Measurements from ENCODE around the gene PDCD4. TPM values are rescaled to one million over a fixed set of nuclear protein-coding genes. Genes with fewer than 3 reads are reported as not detected.

PDCD4 gene
- total and polyA plus RNA-seq, 2 donors from 2014 or later: 57.7 to 75.9 TPM

DNA sequence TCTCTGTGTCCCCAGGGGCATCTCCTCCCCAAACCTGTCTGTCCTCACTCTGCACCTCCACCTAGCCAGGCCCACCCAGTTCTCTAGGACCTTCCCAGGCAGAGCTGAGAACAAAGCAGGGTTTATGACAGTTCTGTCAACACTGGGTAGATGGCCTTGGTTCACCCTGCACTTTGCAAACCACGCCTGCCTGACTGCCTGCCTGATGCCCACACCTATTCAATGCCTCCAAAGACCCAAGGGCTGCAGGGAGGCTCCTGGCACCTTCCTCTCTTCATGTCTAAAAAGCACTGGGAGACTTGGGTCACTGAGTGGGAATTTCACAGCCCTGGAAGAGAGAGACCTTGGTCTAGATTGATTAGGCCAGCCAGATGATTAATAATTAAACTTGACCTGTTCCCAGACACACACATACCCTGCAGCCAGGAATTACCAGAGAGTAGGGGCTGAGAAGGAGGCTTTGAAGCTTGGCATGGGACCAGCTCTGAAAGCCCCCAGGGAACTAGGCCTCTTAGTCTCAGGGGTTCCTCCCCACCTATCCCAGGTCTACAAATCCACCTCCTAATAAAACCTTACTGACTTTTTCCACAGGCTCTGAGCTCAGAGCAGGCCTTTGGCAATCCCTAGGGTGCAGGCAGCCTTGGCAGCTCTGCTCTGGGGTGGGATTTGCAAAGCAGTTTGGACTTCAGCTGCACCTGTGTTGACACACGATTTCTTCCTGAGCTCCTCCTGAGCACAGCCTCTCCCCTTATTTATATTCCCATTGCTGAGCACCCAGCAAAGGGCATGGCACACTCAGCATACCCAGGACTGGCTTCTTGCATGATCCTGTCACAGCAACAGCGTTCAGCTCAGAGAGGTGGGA lies 25.7 kb upstream of the PDCD4 start:
- Histone ChIP-seq H3K27ac (ENCODE audit: low read depth in 2 of 2, low read length in 2 of 2) (peak overlapping the region; percentile 54), H3K36me3 (ENCODE audit: control insufficient read depth in 2 of 3, insufficient read depth in 3 of 3, low read length in 3 of 3) (no peaks in the 10 kb centered on the region), H3K9me3 (ENCODE audit: control insufficient read depth in 2 of 3, insufficient read depth in 1 of 3, low read length in 3 of 3) (no peaks in the 10 kb centered on the region), H3K27me3 (ENCODE audit: control insufficient read depth, insufficient read depth, low read length) (no peaks in the 10 kb centered on the region), H3K4me3 (ENCODE audit: low read length in 3 of 3) (no peak overlapping the region), H3K9ac (ENCODE audit: low read length in 3 of 3) (no peak overlapping the region), H3K4me1 (ENCODE audit: control insufficient read depth in 2 of 3, insufficient read depth in 2 of 3, low read depth in 1 of 3, low read length in 3 of 3) (peaks cover 0 to 19% (median 13%) of the 10 kb centered on the region in 3 donors)
- intact Hi-C loops (cut with DNase I): no loop called here
- peak in 2 of 5 donors; percentile 48 to 65 for DNase-seq
- TF ChIP-seq, protein P1, sequence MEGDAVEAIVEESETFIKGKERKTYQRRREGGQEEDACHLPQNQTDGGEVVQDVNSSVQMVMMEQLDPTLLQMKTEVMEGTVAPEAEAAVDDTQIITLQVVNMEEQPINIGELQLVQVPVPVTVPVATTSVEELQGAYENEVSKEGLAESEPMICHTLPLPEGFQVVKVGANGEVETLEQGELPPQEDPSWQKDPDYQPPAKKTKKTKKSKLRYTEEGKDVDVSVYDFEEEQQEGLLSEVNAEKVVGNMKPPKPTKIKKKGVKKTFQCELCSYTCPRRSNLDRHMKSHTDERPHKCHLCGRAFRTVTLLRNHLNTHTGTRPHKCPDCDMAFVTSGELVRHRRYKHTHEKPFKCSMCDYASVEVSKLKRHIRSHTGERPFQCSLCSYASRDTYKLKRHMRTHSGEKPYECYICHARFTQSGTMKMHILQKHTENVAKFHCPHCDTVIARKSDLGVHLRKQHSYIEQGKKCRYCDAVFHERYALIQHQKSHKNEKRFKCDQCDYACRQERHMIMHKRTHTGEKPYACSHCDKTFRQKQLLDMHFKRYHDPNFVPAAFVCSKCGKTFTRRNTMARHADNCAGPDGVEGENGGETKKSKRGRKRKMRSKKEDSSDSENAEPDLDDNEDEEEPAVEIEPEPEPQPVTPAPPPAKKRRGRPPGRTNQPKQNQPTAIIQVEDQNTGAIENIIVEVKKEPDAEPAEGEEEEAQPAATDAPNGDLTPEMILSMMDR (IDR thresholded peaks at IDR 0.05; ENCODE audit: borderline replicate concordance, extremely low read depth, insufficient read depth): no peak
- FAIRE-seq: no peak

DNA sequence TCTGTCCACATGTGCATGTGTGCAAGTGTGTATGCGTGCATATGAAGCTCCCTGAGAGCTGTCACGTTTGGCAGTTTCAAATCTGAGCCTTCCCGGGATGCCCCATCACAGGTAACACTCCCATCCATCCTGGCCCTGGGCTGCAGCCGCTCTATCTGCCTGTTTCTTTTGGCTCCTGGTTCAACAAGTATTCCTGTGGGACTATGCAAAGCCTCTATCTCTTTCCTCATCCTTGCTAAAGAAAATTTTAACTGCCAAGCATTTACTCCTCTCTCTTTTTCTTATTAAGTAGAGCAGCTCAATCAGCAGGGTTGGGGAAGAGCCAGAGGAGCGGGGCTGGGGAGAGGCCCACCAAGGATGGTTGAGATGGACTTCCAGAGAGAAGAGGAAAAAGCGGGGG lies 24.4 kb upstream of the PDCD4 start:
- FAIRE-seq (no peak), DNase-seq (no peak)
- H3K4me3 ChIP-seq (ENCODE audit: low read length in 3 of 3): no peak overlapping the region
- peaks cover 0 to 19% (median 13%) of the 10 kb centered on the region in 3 donors for H3K4me1 ChIP-seq (ENCODE audit: control insufficient read depth in 2 of 3, insufficient read depth in 2 of 3, low read depth in 1 of 3, low read length in 3 of 3)
- TF ChIP-seq, protein P1 (IDR thresholded peaks at IDR 0.05; ENCODE audit: borderline replicate concordance, extremely low read depth, insufficient read depth): no peak
- H3K9me3 ChIP-seq (ENCODE audit: control insufficient read depth in 2 of 3, insufficient read depth in 1 of 3, low read length in 3 of 3): no peaks in the 10 kb centered on the region
- no peaks in the 10 kb centered on the region for H3K27me3 ChIP-seq (ENCODE audit: control insufficient read depth, insufficient read depth, low read length)
- intact Hi-C loops (cut with DNase I): no loop called here
- H3K36me3 ChIP-seq (ENCODE audit: control insufficient read depth in 2 of 3, insufficient read depth in 3 of 3, low read length in 3 of 3): no peaks in the 10 kb centered on the region
- no peak overlapping the region for H3K9ac ChIP-seq (ENCODE audit: low read length in 3 of 3)
- H3K27ac ChIP-seq (ENCODE audit: low read depth in 2 of 2, low read length in 2 of 2): no peak overlapping the region

GRCh38 chr10:110848106-110848505 lies 23.6 kb upstream of the PDCD4 start:
- intact Hi-C loops (cut with DNase I): no loop called here
- no peaks in the 10 kb centered on the region for H3K36me3 ChIP-seq (ENCODE audit: control insufficient read depth in 2 of 3, insufficient read depth in 3 of 3, low read length in 3 of 3)
- no peaks in the 10 kb centered on the region for H3K27me3 ChIP-seq (ENCODE audit: control insufficient read depth, insufficient read depth, low read length)
- TF ChIP-seq, protein P1 (IDR thresholded peaks at IDR 0.05; ENCODE audit: borderline replicate concordance, extremely low read depth, insufficient read depth): no peak
- no peaks in the 10 kb centered on the region for H3K9me3 ChIP-seq (ENCODE audit: control insufficient read depth in 2 of 3, insufficient read depth in 1 of 3, low read length in 3 of 3)
- no peak for DNase-seq
- H3K27ac ChIP-seq (ENCODE audit: low read depth in 2 of 2, low read length in 2 of 2): no peak overlapping the region
- H3K9ac ChIP-seq (ENCODE audit: low read length in 3 of 3): no peak overlapping the region
- H3K4me3 ChIP-seq (ENCODE audit: low read length in 3 of 3): no peak overlapping the region
- peaks cover 0 to 19% (median 13%) of the 10 kb centered on the region in 3 donors for H3K4me1 ChIP-seq (ENCODE audit: control insufficient read depth in 2 of 3, insufficient read depth in 2 of 3, low read depth in 1 of 3, low read length in 3 of 3)
- FAIRE-seq: no peak
